Measurements from ENCODE around the gene ANXA2. TPM values are rescaled to one million over a fixed set of nuclear protein-coding genes. Genes with fewer than 3 reads are reported as not detected.

The ANXA2 gene
- total and polyA plus RNA-seq, 12 donors: 314 to 1,002 (median 478) TPM

DNA sequence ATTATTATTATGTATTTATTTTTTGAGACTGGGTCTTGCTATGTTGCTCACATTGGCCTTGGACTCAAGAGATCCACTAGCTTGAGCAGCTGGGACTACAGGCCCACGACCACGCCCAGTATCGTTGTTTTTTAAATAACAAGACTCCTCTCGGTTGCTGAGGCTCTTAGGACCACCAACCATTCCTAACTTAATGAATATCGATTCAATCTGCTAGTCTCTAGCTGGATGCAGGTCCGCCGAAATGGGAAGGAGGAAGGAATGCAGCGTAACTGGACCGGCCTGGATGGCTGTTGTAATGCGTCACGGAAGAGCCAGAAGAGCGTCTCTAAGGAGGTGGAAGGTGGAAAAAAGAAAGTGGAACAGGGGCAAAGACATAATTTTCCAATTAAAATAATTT, 1.7 kb downstream of the ANXA2 start:
- Histone ChIP-seq H3K36me3 (replicated peaks in 1 of 2) (peaks cover 0 to 11% of the 10 kb centered on the region in 2 donors), H3K4me3 (peak overlapping the region in 1 of 4 donors; percentile 84), H3K27ac (peak overlapping the region in 4 of 5 donors; percentile 5 to 97 (median 90)), H3K4me1 (replicated peaks in 1 of 2) (peaks cover 60 to 64% of the 10 kb centered on the region in 2 donors), H3K27me3 (no peaks in the 10 kb centered on the region), H3K9me3 (replicated peaks in 1 of 3) (no peaks in the 10 kb centered on the region)
- intact Hi-C loops (cut with DNase I): no loop called here
- no peak for DNase-seq
- TF ChIP-seq, protein P1, sequence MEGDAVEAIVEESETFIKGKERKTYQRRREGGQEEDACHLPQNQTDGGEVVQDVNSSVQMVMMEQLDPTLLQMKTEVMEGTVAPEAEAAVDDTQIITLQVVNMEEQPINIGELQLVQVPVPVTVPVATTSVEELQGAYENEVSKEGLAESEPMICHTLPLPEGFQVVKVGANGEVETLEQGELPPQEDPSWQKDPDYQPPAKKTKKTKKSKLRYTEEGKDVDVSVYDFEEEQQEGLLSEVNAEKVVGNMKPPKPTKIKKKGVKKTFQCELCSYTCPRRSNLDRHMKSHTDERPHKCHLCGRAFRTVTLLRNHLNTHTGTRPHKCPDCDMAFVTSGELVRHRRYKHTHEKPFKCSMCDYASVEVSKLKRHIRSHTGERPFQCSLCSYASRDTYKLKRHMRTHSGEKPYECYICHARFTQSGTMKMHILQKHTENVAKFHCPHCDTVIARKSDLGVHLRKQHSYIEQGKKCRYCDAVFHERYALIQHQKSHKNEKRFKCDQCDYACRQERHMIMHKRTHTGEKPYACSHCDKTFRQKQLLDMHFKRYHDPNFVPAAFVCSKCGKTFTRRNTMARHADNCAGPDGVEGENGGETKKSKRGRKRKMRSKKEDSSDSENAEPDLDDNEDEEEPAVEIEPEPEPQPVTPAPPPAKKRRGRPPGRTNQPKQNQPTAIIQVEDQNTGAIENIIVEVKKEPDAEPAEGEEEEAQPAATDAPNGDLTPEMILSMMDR (IDR thresholded peaks at IDR 0.05): no peak
- no peak for TF ChIP-seq POLR2A (IDR thresholded peaks at IDR 0.05)
- 69 to 79% (median 76%) methylated on average over 12 of the region's 12 CpGs for WGBS, 4 donors

DNA sequence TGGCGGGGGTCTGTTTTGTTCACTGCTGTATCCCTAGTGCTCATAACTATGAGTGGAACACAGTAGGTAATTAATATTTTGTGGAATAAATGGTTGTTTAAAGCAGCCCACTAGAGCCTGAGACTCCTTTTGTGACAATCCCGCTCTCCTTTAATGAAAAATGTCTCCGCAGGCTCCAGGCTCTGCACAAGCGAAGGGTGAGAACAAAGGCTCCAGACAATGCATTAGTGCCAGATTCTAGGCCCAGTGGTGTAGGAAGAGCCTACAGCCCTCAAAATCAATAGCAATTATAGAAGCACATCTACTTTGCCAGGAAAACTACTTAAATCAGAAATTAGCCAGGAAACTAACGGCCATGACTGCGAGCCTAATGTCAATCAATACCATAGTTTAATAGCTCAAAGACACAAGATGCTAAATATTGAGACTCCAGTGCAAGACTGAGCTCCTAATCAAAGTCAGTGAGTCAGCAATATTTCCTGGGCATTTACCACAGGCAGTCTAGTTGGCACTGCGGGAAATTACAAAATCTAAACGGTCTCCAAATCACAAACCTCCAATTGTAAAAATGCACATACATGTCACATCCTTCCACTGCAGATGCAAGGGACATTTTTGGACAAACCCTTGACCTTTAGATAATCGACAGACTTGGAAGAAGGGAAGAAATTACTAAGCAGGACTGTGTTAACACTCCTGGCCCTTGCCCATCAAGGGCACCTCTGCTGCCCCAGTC, 2.3 kb downstream of the ANXA2 start:
- intact Hi-C loops (cut with DNase I): no loop called here
- peak overlapping the region; percentile 23 to 97 (median 89) for H3K27ac ChIP-seq
- H3K9me3 ChIP-seq (replicated peaks in 1 of 3): no peaks in the 10 kb centered on the region
- H3K36me3 ChIP-seq (replicated peaks in 1 of 2): peaks cover 0 to 11% of the 10 kb centered on the region in 2 donors
- H3K27me3 ChIP-seq: no peaks in the 10 kb centered on the region
- peak overlapping the region in 1 of 4 donors; percentile 84 for H3K4me3 ChIP-seq
- no peak for TF ChIP-seq POLR2A (IDR thresholded peaks at IDR 0.05)
- TF ChIP-seq, protein P1 (IDR thresholded peaks at IDR 0.05): no peak
- peaks cover 66 to 71% of the 10 kb centered on the region in 2 donors for H3K4me1 ChIP-seq (replicated peaks in 1 of 2)
- no peak for DNase-seq
- 52 to 65% (median 63%) methylated on average over 9 of the region's 9 CpGs for WGBS, 4 donors

DNA sequence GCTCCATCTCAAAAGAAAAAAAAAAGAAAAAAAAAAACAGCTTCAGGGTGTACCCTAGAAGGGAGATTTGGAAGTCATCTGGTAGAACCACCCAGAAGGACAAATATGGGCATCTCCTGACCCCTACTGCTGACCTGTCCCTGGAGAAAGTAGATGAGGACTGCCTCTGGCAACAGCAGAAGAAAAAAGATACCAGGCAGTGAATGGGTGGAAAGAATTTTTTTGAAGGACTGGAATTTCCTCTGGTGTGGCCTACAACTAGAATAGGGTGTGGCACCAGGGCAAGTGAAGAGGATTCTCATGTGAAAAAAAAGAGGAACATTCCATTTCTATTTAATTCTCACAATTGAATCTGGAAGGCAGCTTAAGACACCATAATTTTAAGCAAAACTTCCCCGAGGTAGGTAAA, 3.1 kb downstream of the ANXA2 start:
- peak overlapping the region; percentile 55 to 97 (median 89) for H3K27ac ChIP-seq
- intact Hi-C loops (cut with DNase I): no loop called here
- WGBS, 4 donors: 49 to 83% (median 76%) methylated on average over 1 of the region's 1 CpG

More for the DNA sequence above, 3.1 kb downstream of the ANXA2 start:
- peaks cover 72 to 79% of the 10 kb centered on the region in 2 donors for H3K4me1 ChIP-seq (replicated peaks in 1 of 2)
- peaks cover 0 to 11% of the 10 kb centered on the region in 2 donors for H3K36me3 ChIP-seq (replicated peaks in 1 of 2)
- H3K4me3 ChIP-seq: peak overlapping the region in 1 of 4 donors; percentile 1
- DNase-seq: no peak
- TF ChIP-seq, protein P1 (IDR thresholded peaks at IDR 0.05): no peak
- H3K27me3 ChIP-seq: no peaks in the 10 kb centered on the region
- no peaks in the 10 kb centered on the region for H3K9me3 ChIP-seq (replicated peaks in 1 of 3)
